Sigmoid colon (tissue), 4 donors: ENCODE results near the gene ASXL3.

Experiments used
- CTCF ChIP-seq, 4 experiments: fragments of 450-650 bp in 3 of 4; fragments of 200-600 bp in 1 of 4; IDR thresholded peaks; one replicate each; pipeline ENCODE4 v1.5.1; 2016 to 2019; ENCODE audit warnings: antibody characterized with exemption in 4 of 4, mild to moderate bottlenecking in 3 of 4, moderate library complexity in 2 of 4
- POLR2A ChIP-seq, 2 donors: fragments of 450-650 bp; IDR thresholded peaks; one replicate each; pipeline ENCODE4 v1.6.1; 2016; ENCODE audit warnings: antibody characterized with exemption in 2 of 2, mild to moderate bottlenecking in 2 of 2, moderate library complexity in 2 of 2
- POLR2AphosphoS5 ChIP-seq, 4 donors: sonication (generic); formaldehyde crosslinking; IDR thresholded peaks; one replicate each; pipeline ENCODE4 v1.6.1; 2017; ENCODE audit warnings: antibody characterized with exemption in 4 of 4

- TF ChIP-seq CTCF (IDR thresholded peaks at IDR 0.05): no peak
- no peak for TF ChIP-seq POLR2A (IDR thresholded peaks at IDR 0.05)
- no peak for TF ChIP-seq POLR2AphosphoS5 (IDR thresholded peaks at IDR 0.05)
Observed at GRCh38 chr18:33573193-33573592, 4.8 kb upstream of the ASXL3 start.
